Liver (tissue), 3 donors: ENCODE measurements around the gene PIGM.

ENCODE experiments used
- CTCF ChIP-seq: fragments of 150-350 bp; IDR thresholded peaks from 2 replicates; pipeline ENCODE4 v1.5.1; 2017; ENCODE audit warnings: improper control_type of control experiment, low read depth, low read length; ENCODE audit not compliant: missing input control
- EGR1 ChIP-seq, 2 donors: IDR thresholded peaks; 2 replicates each; pipeline ENCODE4 v1.6.1; 2016 to 2018; ENCODE audit warnings: antibody characterized with exemption in 2 of 2, low read depth in 2 of 2
- FOXA1 ChIP-seq: IDR thresholded peaks from 2 replicates; pipeline ENCODE4 v1.6.1; 2016; ENCODE audit warnings: antibody characterized with exemption
- GABPA ChIP-seq, 2 donors: IDR thresholded peaks in 1 of 2; conservative IDR thresholded peaks in 1 of 2; 2 replicates each; pipeline ENCODE4 v1.6.1; 2016; ENCODE audit warnings: antibody characterized with exemption in 2 of 2, mild to moderate bottlenecking in 1 of 2, moderate library complexity in 1 of 2
- HNF4G ChIP-seq: IDR thresholded peaks from 2 replicates; pipeline ENCODE4 v1.6.1; 2016; ENCODE audit warnings: antibody characterized with exemption
- JUND ChIP-seq, 2 donors: IDR thresholded peaks; 2 replicates each; pipeline ENCODE4 v1.6.1; 2016; ENCODE audit warnings: antibody characterized with exemption in 2 of 2
- MAX ChIP-seq: IDR thresholded peaks from 2 replicates; pipeline ENCODE4 v1.6.1; 2016; ENCODE audit warnings: antibody characterized with exemption
- RAD21 ChIP-seq, 2 donors: IDR thresholded peaks; 2 replicates each; pipeline ENCODE4 v1.6.1; 2016; ENCODE audit warnings: antibody characterized with exemption in 2 of 2, mild to moderate bottlenecking in 2 of 2
- REST ChIP-seq: IDR thresholded peaks from 2 replicates; pipeline ENCODE4 v1.6.1; 2016; ENCODE audit warnings: antibody characterized with exemption, mild to moderate bottlenecking
- SP1 ChIP-seq: IDR thresholded peaks from 2 replicates; pipeline ENCODE4 v1.6.1; 2018; ENCODE audit warnings: antibody characterized with exemption, mild to moderate bottlenecking
- TAF1 ChIP-seq: conservative IDR thresholded peaks from 2 replicates; pipeline ENCODE4 v1.6.1; 2016; ENCODE audit warnings: antibody characterized with exemption, mild to moderate bottlenecking
- YY1 ChIP-seq: IDR thresholded peaks from 2 replicates; pipeline ENCODE4 v1.6.1; 2016; ENCODE audit warnings: antibody characterized with exemption, mild to moderate bottlenecking
- ZBTB33 ChIP-seq: IDR thresholded peaks from 2 replicates; pipeline ENCODE4 v1.6.1; 2016; ENCODE audit warnings: antibody characterized with exemption
- TF ChIP-seq, protein P1 (sequence below): IDR thresholded peaks from 2 replicates; pipeline ENCODE4 v1.6.1; 2016; ENCODE audit warnings: antibody characterized with exemption
- donor health status: healthy.
- donor health status: healthy.

GRCh38 chr1:160079448-160079847, 47.7 kb upstream of the PIGM start:
- no peak for TF ChIP-seq FOXA1
- TF ChIP-seq CTCF, result no peak
- no peak for TF ChIP-seq ZBTB33
- TF ChIP-seq MAX, result no peak
- no peak for TF ChIP-seq REST
- TF ChIP-seq JUND (IDR thresholded peaks at IDR 0.05), result no peak
- TF ChIP-seq RAD21 (IDR thresholded peaks at IDR 0.05), result no peak
- TF ChIP-seq SP1, result no peak
- TF ChIP-seq TAF1, result no peak
- TF ChIP-seq, protein P1, sequence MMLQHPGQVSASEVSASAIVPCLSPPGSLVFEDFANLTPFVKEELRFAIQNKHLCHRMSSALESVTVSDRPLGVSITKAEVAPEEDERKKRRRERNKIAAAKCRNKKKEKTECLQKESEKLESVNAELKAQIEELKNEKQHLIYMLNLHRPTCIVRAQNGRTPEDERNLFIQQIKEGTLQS, result no peak
- TF ChIP-seq GABPA (IDR thresholded peaks at IDR 0.05 in 1 of 2, conservative IDR thresholded peaks at IDR 0.05 in 1 of 2), result no peak
- TF ChIP-seq YY1, result no peak
- TF ChIP-seq EGR1 (IDR thresholded peaks at IDR 0.05; ENCODE audit: low read depth in 2 of 2), result no peak
- no peak for TF ChIP-seq HNF4G
